Ishikawa (cell line): ENCODE measurements around the gene ENOPH1.

Source experiments
- CEBPB ChIP-seq: IDR thresholded peaks from 2 replicates; pipeline ENCODE4 v1.6.1; 2012
- CREB1 ChIP-seq: IDR thresholded peaks from 2 replicates; pipeline ENCODE4 v1.6.1; 2012; ENCODE audit warnings: low read depth
- EGR1 ChIP-seq: IDR thresholded peaks from 2 replicates; pipeline ENCODE4 v1.6.1; 2012
- EP300 ChIP-seq: IDR thresholded peaks from 2 replicates; pipeline ENCODE4 v1.6.1; 2012; ENCODE audit warnings: borderline replicate concordance
- FOXM1 ChIP-seq: IDR thresholded peaks from 2 replicates; pipeline ENCODE4 v1.6.1; 2012; ENCODE audit warnings: low read depth, borderline replicate concordance
- MAX ChIP-seq: IDR thresholded peaks from 2 replicates; pipeline ENCODE4 v1.6.1; 2012
- NFIC ChIP-seq: IDR thresholded peaks from 2 replicates; pipeline ENCODE4 v1.6.1; 2012
- RAD21 ChIP-seq: IDR thresholded peaks from 2 replicates; pipeline ENCODE4 v1.6.1; 2012; ENCODE audit warnings: low read depth
- REST ChIP-seq: IDR thresholded peaks from 2 replicates; pipeline ENCODE4 v1.6.1; 2012; ENCODE audit warnings: low read depth, mild to moderate bottlenecking
- TAF1 ChIP-seq: IDR thresholded peaks from 2 replicates; pipeline ENCODE4 v1.6.1; 2012; ENCODE audit warnings: low read depth, mild to moderate bottlenecking
- TCF12 ChIP-seq: IDR thresholded peaks from 2 replicates; pipeline ENCODE4 v1.6.1; 2012; ENCODE audit warnings: low read depth
- TEAD4 ChIP-seq: IDR thresholded peaks from 2 replicates; pipeline ENCODE4 v1.6.1; 2012
- USF1 ChIP-seq: IDR thresholded peaks from 2 replicates; pipeline ENCODE4 v1.6.1; 2012
- YY1 ChIP-seq: IDR thresholded peaks from 2 replicates; pipeline ENCODE4 v1.6.1; 2012; ENCODE audit warnings: low read depth
- ZBTB7A ChIP-seq: IDR thresholded peaks from 2 replicates; pipeline ENCODE4 v1.6.1; 2012; ENCODE audit warnings: low read depth

The ENOPH1 gene

GRCh38 chr4:82496349-82496748, 66.0 kb downstream of the ENOPH1 start:
- TF ChIP-seq NFIC (no peak), TCF12 (no peak), FOXM1 (no peak), EP300 (no peak), USF1 (no peak), EGR1 (no peak), TEAD4 (no peak), REST (no peak), YY1 (no peak), TAF1 (no peak), ZBTB7A (no peak), CREB1 (no peak), RAD21 (no peak), CEBPB (no peak)

GRCh38 chr4:82499738-82500434, 69.5 kb downstream of the ENOPH1 start:
- TF ChIP-seq TAF1 (no peak), USF1 (no peak), CREB1 (no peak), CEBPB (no peak), TCF12 (no peak), EP300 (no peak), NFIC (no peak), TEAD4 (no peak), MAX (no peak), REST (no peak), EGR1 (no peak), RAD21 (no peak), FOXM1 (no peak), ZBTB7A (no peak), YY1 (no peak)

GRCh38 chr4:82500435-82501153, 70.2 kb downstream of the ENOPH1 start:
- TF ChIP-seq ZBTB7A (no peak), USF1 (no peak), EP300 (no peak), TCF12 (no peak), TAF1 (no peak), CREB1 (no peak), REST (no peak), CEBPB (no peak), EGR1 (no peak), TEAD4 (no peak), FOXM1 (no peak), RAD21 (no peak), YY1 (no peak), NFIC (no peak)

GRCh38 chr4:82501154-82501442, 70.7 kb downstream of the ENOPH1 start:
- TF ChIP-seq MAX (no peak), RAD21 (no peak), CREB1 (no peak), EP300 (no peak), USF1 (no peak), YY1 (no peak), REST (no peak), CEBPB (no peak), TCF12 (no peak), EGR1 (no peak), TEAD4 (no peak), TAF1 (no peak), NFIC (no peak), FOXM1 (no peak)
